ENCODE measurements around the gene RABGAP1. TPM values are rescaled to one million over a fixed set of nuclear protein-coding genes. Genes with fewer than 3 reads are reported as not detected.

RABGAP1 gene
- total RNA-seq, 1 experiment from 2014 or later, result 85.1 TPM

GRCh38 chr9:122949696-122950095 lies 8.9 kb downstream of the RABGAP1 start:
- H3K27ac ChIP-seq (ENCODE audit: low read length), result no peak overlapping the region
- H3K4me3 ChIP-seq (ENCODE audit: low read length), result no peak overlapping the region
- H4K20me1 ChIP-seq (ENCODE audit: insufficient read depth, low read depth, low read length), result no peaks in the 10 kb centered on the region
- H3K4me1 ChIP-seq (ENCODE audit: low read length), result peaks cover 7% of the 10 kb centered on the region
- no peak for DNase-seq
- peaks cover 97% of the 10 kb centered on the region for H3K79me2 ChIP-seq (ENCODE audit: low read length)
- H3K9me2 ChIP-seq (replicated peaks; ENCODE audit: insufficient read depth, low read length), result no peaks in the 10 kb centered on the region
- H3K27me3 ChIP-seq (ENCODE audit: low read length), result no peaks in the 10 kb centered on the region
- no peaks in the 10 kb centered on the region for H3K9me3 ChIP-seq (ENCODE audit: low read length)
- H3K9ac ChIP-seq (ENCODE audit: low read length), result no peak overlapping the region
- H3K4me2 ChIP-seq (ENCODE audit: low read depth, low read length, poor library complexity, severe bottlenecking), result no peak overlapping the region
- peaks cover 25% of the 10 kb centered on the region; the same call in 1 of the 2 replicates for H3K36me3 ChIP-seq (ENCODE audit: insufficient read depth, low read length)
- H2AFZ ChIP-seq (ENCODE audit: low read length), result no peak overlapping the region

GRCh38 chr9:122950263-122950662 lies 9.4 kb downstream of the RABGAP1 start:
- H3K4me1 ChIP-seq (ENCODE audit: low read length), result peaks cover 7% of the 10 kb centered on the region; the same call in 1 of the 2 replicates
- peaks cover 27% of the 10 kb centered on the region; the same call in 1 of the 2 replicates for H3K36me3 ChIP-seq (ENCODE audit: insufficient read depth, low read length)
- no peak for DNase-seq
- peaks cover 97% of the 10 kb centered on the region for H3K79me2 ChIP-seq (ENCODE audit: low read length)
- no peak overlapping the region for H3K27ac ChIP-seq (ENCODE audit: low read length)
- no peaks in the 10 kb centered on the region for H4K20me1 ChIP-seq (ENCODE audit: insufficient read depth, low read depth, low read length)
- no peak overlapping the region for H3K9ac ChIP-seq (ENCODE audit: low read length)
- H3K27me3 ChIP-seq (ENCODE audit: low read length), result no peaks in the 10 kb centered on the region
- no peaks in the 10 kb centered on the region for H3K9me3 ChIP-seq (ENCODE audit: low read length)
- H3K4me2 ChIP-seq (ENCODE audit: low read depth, low read length, poor library complexity, severe bottlenecking), result no peak overlapping the region
- H3K4me3 ChIP-seq (ENCODE audit: low read length), result no peak overlapping the region
- H2AFZ ChIP-seq (ENCODE audit: low read length), result no peak overlapping the region
- no peaks in the 10 kb centered on the region for H3K9me2 ChIP-seq (replicated peaks; ENCODE audit: insufficient read depth, low read length)

GRCh38 chr9:122951056-122951455 lies 10.2 kb downstream of the RABGAP1 start:
- H3K36me3 ChIP-seq (ENCODE audit: insufficient read depth, low read length), result peaks cover 26% of the 10 kb centered on the region
- peaks cover 97% of the 10 kb centered on the region for H3K79me2 ChIP-seq (ENCODE audit: low read length)
- no peaks in the 10 kb centered on the region for H4K20me1 ChIP-seq (ENCODE audit: insufficient read depth, low read depth, low read length)
- no peaks in the 10 kb centered on the region for H3K27me3 ChIP-seq (ENCODE audit: low read length)
- H3K4me2 ChIP-seq (ENCODE audit: low read depth, low read length, poor library complexity, severe bottlenecking), result no peak overlapping the region
- DNase-seq, result no peak
- H2AFZ ChIP-seq (ENCODE audit: low read length), result no peak overlapping the region
- H3K4me1 ChIP-seq (ENCODE audit: low read length), result 0 out of 2 replicates have a peak, but pooled peaks cover 4% of the 10 kb centered on the region
- no peaks in the 10 kb centered on the region for H3K9me2 ChIP-seq (replicated peaks; ENCODE audit: insufficient read depth, low read length)
- H3K4me3 ChIP-seq (ENCODE audit: low read length), result no peak overlapping the region
- H3K9ac ChIP-seq (ENCODE audit: low read length), result no peak overlapping the region
- no peak overlapping the region for H3K27ac ChIP-seq (ENCODE audit: low read length)
- H3K9me3 ChIP-seq (ENCODE audit: low read length), result no peaks in the 10 kb centered on the region

- H3K79me2 ChIP-seq (ENCODE audit: low read length), result peaks cover 84% of the 10 kb centered on the region
- 0 out of 2 replicates have a peak, but pooled peaks cover 4% of the 10 kb centered on the region for H3K4me1 ChIP-seq (ENCODE audit: low read length)
- H4K20me1 ChIP-seq (ENCODE audit: insufficient read depth, low read depth, low read length), result no peaks in the 10 kb centered on the region
- no peak overlapping the region for H3K4me2 ChIP-seq (ENCODE audit: low read depth, low read length, poor library complexity, severe bottlenecking)
- no peak overlapping the region for H3K27ac ChIP-seq (ENCODE audit: low read length)
- H3K4me3 ChIP-seq (ENCODE audit: low read length), result no peak overlapping the region
- peaks cover 31% of the 10 kb centered on the region for H3K36me3 ChIP-seq (ENCODE audit: insufficient read depth, low read length)
- H3K9ac ChIP-seq (ENCODE audit: low read length), result no peak overlapping the region
- no peak for DNase-seq
- H3K9me2 ChIP-seq (replicated peaks; ENCODE audit: insufficient read depth, low read length), result no peaks in the 10 kb centered on the region
- H3K27me3 ChIP-seq (ENCODE audit: low read length), result no peaks in the 10 kb centered on the region
- no peak overlapping the region for H2AFZ ChIP-seq (ENCODE audit: low read length)
- H3K9me3 ChIP-seq (ENCODE audit: low read length), result no peaks in the 10 kb centered on the region
Measured at GRCh38 chr9:122954253-122954691, 13.5 kb downstream of the RABGAP1 start.

- Histone ChIP-seq H3K4me1 (ENCODE audit: low read length) (0 out of 2 replicates have a peak, but pooled peaks cover 4% of the 10 kb centered on the region), H3K27me3 (ENCODE audit: low read length) (no peaks in the 10 kb centered on the region), H3K4me3 (ENCODE audit: low read length) (no peak overlapping the region), H3K36me3 (ENCODE audit: insufficient read depth, low read length) (peaks cover 45% of the 10 kb centered on the region), H2AFZ (ENCODE audit: low read length) (no peak overlapping the region), H4K20me1 (ENCODE audit: insufficient read depth, low read depth, low read length) (no peaks in the 10 kb centered on the region), H3K79me2 (ENCODE audit: low read length) (peaks cover 83% of the 10 kb centered on the region), H3K27ac (ENCODE audit: low read length) (no peak overlapping the region), H3K4me2 (ENCODE audit: low read depth, low read length, poor library complexity, severe bottlenecking) (no peak overlapping the region), H3K9me3 (ENCODE audit: low read length) (no peaks in the 10 kb centered on the region), H3K9me2 (replicated peaks; ENCODE audit: insufficient read depth, low read length) (no peaks in the 10 kb centered on the region), H3K9ac (ENCODE audit: low read length) (no peak overlapping the region)
- no peak for DNase-seq
Measured at GRCh38 chr9:122955961-122956360, 15.1 kb downstream of the RABGAP1 start.

- no peak overlapping the region for H2AFZ ChIP-seq (ENCODE audit: low read length)
- H3K9ac ChIP-seq (ENCODE audit: low read length), result no peak overlapping the region
- H4K20me1 ChIP-seq (ENCODE audit: insufficient read depth, low read depth, low read length), result no peaks in the 10 kb centered on the region
- H3K79me2 ChIP-seq (ENCODE audit: low read length), result peaks cover 66% of the 10 kb centered on the region
- no peaks in the 10 kb centered on the region for H3K9me3 ChIP-seq (ENCODE audit: low read length)
- H3K27ac ChIP-seq (ENCODE audit: low read length), result no peak overlapping the region
- H3K36me3 ChIP-seq (ENCODE audit: insufficient read depth, low read length), result peaks cover 50% of the 10 kb centered on the region
- no peak overlapping the region for H3K4me3 ChIP-seq (ENCODE audit: low read length)
- DNase-seq, result no peak
- H3K4me2 ChIP-seq (ENCODE audit: low read depth, low read length, poor library complexity, severe bottlenecking), result no peak overlapping the region
- no peaks in the 10 kb centered on the region for H3K27me3 ChIP-seq (ENCODE audit: low read length)
- no peaks in the 10 kb centered on the region for H3K4me1 ChIP-seq (ENCODE audit: low read length)
- no peaks in the 10 kb centered on the region for H3K9me2 ChIP-seq (replicated peaks; ENCODE audit: insufficient read depth, low read length)
Measured at GRCh38 chr9:122961139-122961538, 20.3 kb downstream of the RABGAP1 start.

GRCh38 chr9:122975196-122975595 lies 34.4 kb downstream of the RABGAP1 start:
- Histone ChIP-seq H3K36me3 (ENCODE audit: insufficient read depth, low read length) (peaks cover 35% of the 10 kb centered on the region; the same call in 1 of the 2 replicates), H3K9me3 (ENCODE audit: low read length) (no peaks in the 10 kb centered on the region), H3K27ac (ENCODE audit: low read length) (no peak overlapping the region), H3K4me2 (ENCODE audit: low read depth, low read length, poor library complexity, severe bottlenecking) (no peak overlapping the region), H3K9ac (ENCODE audit: low read length) (no peak overlapping the region), H4K20me1 (ENCODE audit: insufficient read depth, low read depth, low read length) (no peaks in the 10 kb centered on the region), H3K27me3 (ENCODE audit: low read length) (no peaks in the 10 kb centered on the region), H3K4me3 (ENCODE audit: low read length) (no peak overlapping the region), H2AFZ (ENCODE audit: low read length) (no peak overlapping the region), H3K79me2 (ENCODE audit: low read length) (peaks cover 80% of the 10 kb centered on the region), H3K9me2 (replicated peaks; ENCODE audit: insufficient read depth, low read length) (no peaks in the 10 kb centered on the region), H3K4me1 (ENCODE audit: low read length) (no peaks in the 10 kb centered on the region)
- DNase-seq, result no peak

GRCh38 chr9:122978601-122979000 lies 37.8 kb downstream of the RABGAP1 start:
- no peak overlapping the region for H3K9ac ChIP-seq (ENCODE audit: low read length)
- H3K9me2 ChIP-seq (replicated peaks; ENCODE audit: insufficient read depth, low read length), result no peaks in the 10 kb centered on the region
- no peak overlapping the region for H2AFZ ChIP-seq (ENCODE audit: low read length)
- no peak overlapping the region for H3K4me3 ChIP-seq (ENCODE audit: low read length)
- no peak overlapping the region for H3K4me2 ChIP-seq (ENCODE audit: low read depth, low read length, poor library complexity, severe bottlenecking)
- H3K36me3 ChIP-seq (ENCODE audit: insufficient read depth, low read length), result peaks cover 27% of the 10 kb centered on the region; the same call in 1 of the 2 replicates
- DNase-seq, result no peak
- H3K79me2 ChIP-seq (ENCODE audit: low read length), result peaks cover 92% of the 10 kb centered on the region
- H3K27me3 ChIP-seq (ENCODE audit: low read length), result no peaks in the 10 kb centered on the region
- H3K9me3 ChIP-seq (ENCODE audit: low read length), result no peaks in the 10 kb centered on the region
- no peaks in the 10 kb centered on the region for H4K20me1 ChIP-seq (ENCODE audit: insufficient read depth, low read depth, low read length)
- no peaks in the 10 kb centered on the region for H3K4me1 ChIP-seq (ENCODE audit: low read length)
- H3K27ac ChIP-seq (ENCODE audit: low read length), result no peak overlapping the region

Measured in Karpas-422 (cell line).